Erythroblast (primary cell): ENCODE measurements around the gene SEC61A2.
"Not testable (repeated sequence)": the region's sequence is repeated elsewhere in the genome, so short reads cannot be mapped to it uniquely, and the experiment has no call there.

Source experiments
- DNase-seq, 2 experiments: peaks; one replicate each; lab custom pipeline; 2025; lab: John Stamatoyannopoulos, UW
- GATA1 ChIP-seq: IDR thresholded peaks from 2 replicates; pipeline ENCODE4 v1.6.1; 2011; ENCODE audit warnings: low read depth, mild to moderate bottlenecking, control low read depth, low read length, moderate library complexity
- POLR2A ChIP-seq: IDR thresholded peaks from 2 replicates; pipeline ENCODE4 v1.6.1; 2011; ENCODE audit warnings: mild to moderate bottlenecking, low read length

Gene SEC61A2

DNA sequence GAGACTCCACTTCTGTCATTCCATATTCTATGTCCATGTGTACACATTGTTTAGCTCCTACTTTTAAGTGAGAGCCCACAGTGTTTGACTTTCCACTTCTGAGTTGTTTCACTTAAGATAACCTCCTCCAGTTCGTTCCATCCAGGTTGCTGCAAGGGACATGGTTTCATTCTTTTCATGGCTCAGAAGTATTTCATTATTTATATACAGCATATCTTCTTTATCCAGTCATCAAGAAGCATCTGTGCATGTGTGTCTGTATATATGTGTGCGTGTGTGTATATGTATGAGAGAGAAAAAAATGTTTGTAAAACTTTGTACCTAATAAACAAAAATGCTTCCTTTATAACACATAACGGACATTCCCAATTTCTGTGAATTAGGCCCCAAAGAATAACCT is 6.2 kb downstream of the SEC61A2 start:
- no peak for DNase-seq
- TF ChIP-seq POLR2A (no peak), GATA1 (no peak)

DNA sequence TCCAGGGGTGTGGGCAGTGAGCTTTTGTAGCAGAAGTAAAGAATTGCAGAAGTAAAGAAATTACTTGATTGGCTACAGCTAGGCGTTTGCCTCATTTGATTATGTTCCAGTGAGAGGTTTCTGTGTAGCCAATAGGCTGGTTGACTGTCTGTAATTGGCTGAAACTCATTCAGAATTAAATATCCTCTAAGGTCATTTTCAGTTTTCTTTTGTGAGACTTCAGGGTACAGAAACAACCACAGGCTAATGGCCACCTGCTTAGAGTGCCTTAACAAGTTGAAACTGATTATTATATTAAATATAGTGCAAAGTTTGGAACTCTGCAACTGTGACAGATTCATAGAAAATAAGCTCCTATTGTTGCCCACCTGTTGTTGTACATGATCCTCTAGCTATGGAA is 10.6 kb downstream of the SEC61A2 start:
- TF ChIP-seq GATA1, result no peak
- TF ChIP-seq POLR2A, result no peak
- DNase-seq, result no peak

DNA sequence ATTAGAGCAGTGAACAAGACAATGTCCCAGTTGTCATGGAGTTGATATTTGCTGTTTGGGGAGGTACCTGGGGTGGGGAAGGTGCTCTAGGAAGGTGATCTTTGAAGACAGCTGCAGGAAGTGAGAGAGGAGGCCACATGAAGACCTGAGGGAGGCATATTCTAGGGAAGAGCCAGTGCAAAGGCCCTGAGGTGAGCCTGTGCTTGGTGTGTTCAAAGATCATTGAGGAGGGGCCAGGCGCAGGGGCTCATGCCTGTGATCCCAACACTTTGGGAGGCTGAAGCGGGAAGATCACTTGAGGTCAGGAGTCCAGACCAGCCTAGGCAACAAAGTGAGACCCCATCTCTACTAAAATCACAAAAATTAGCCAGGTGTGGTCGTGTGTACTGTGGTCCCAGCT is 15.1 kb downstream of the SEC61A2 start:
- no peak for DNase-seq
- TF ChIP-seq POLR2A (no peak), GATA1 (no peak)

DNA sequence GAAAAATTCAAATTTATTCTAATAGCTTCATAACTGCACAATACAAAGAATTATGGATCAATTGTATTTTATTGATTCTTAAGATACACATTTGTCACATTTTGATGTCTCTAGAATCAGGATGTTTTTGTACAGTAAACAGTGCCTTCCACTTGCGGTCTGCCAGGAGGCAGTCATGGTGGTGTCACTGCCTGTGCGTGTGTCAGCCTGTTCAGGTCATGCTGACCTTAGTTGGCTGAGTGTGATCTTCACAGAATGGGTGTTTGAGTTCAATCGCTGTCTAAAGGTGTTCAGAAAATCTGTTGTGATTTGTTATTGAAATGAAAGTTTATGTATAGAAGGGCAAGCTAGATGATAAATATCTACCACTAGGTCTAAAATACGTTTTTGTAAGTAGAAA is 20.7 kb downstream of the SEC61A2 start:
- TF ChIP-seq POLR2A, result no peak
- TF ChIP-seq GATA1, result no peak
- DNase-seq, result no peak

DNA sequence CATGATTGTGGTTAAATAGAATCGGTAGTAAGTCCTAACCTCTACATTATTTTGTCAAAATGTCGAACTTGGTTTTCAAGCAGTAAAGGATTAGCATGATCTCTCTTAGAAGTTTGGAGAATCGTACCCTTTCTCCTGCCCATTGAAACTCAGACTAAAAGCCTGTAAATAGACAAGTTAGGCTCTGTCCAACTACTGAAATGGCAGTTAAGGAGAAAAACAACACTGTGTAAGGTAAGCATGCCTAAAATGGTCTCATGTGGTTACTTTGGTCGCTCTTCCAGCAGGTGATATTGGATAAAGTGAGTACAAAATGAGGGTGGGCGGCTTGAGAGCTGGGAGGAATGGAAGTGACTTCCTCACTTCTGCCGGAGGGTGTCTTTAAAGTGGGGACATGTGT is 25.0 kb downstream of the SEC61A2 start:
- DNase-seq, result no peak
- TF ChIP-seq POLR2A, result no peak

DNA sequence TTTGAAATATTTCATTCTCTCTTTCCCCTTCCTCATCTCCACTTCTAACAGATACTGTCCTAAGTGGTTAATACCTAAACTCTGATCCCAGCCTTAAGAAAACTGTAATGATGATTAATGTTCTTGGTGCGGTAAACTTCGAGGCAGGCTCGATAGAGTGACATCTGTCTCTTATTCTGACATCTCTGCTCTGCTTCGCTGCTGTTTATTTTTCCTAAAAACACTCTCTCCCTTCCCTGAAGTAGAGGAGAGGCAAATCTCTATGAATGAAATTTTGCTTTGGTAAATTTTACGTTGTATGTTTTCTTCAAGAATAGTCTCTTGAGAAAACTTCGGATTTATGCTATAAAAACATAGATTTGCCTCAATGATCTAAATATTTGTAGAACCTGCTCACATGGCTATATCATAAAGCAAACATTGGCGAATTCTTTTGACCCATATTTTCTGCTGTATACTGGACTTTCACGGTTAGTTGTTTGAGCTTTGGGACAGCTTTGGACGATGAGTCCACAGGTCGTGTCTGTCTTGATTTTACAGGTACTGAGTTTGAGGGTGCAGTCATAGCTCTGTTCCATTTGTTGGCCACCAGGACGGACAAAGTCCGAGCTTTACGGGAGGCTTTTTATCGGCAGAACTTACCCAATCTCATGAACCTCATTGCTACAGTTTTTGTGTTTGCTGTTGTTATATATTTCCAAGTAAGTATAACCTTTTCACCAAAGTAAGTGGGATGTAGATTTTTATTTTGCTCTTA is 27.1 kb downstream of the SEC61A2 start:
- DNase-seq, result no peak
- TF ChIP-seq POLR2A (no peak), GATA1 (no peak)

DNA sequence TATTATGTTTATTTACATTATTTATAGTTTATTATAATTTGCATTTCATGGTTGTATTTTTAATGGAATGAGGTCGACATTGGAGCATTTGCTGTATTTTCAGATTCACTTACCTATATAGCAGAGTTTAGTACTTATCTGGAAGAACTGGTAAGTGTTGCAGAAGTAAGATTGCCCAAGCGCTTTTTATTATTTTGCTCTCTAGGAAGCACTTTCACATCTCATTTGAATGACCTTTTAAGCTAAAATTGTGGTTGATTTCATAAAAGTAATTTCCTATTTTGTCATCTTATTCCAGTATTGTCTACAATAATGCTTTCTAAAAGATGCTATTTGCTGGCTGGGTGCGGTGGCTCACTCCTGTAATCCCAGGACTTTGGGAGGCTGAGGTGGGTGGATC is 28.6 kb downstream of the SEC61A2 start:
- TF ChIP-seq GATA1 (no peak), POLR2A (no peak)
- no peak for DNase-seq

DNA sequence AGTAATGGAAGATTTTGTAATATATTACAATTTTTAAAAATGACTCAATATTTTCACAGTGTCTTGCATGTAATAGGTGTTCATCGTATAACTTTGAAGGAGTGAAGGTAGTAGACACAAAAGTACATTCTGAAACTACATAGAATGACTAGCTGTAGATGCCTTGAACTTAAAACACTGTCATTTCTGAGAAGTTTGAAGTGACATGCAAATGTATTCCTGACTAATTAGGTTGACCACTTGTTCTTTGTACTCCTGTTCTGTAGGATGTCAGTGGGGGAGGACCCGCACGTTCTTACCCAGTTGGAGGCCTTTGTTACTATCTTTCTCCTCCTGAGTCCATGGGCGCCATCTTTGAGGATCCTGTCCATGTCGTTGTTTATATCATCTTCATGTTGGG is 31.2 kb downstream of the SEC61A2 start:
- TF ChIP-seq POLR2A (no peak), GATA1 (no peak)
- no peak for DNase-seq

DNA sequence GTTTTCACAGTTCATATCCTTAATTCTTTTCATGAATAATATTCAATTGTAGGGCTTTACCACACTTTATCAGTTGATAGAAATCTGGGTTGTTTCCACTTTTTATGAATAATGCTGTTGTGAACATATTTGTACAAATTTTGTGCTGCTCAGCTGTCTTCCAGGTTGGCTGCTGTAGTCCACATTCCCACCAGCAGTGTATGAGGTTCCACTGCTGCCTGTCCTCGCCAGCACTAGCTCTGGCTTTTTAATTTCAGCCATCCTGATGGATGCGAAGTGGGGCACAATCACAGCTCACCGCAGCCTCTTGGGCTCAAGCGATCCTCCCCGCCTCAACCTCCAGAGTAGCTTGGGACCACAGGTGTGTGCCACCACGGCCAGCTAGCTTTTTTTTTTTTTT is 33.5 kb downstream of the SEC61A2 start:
- TF ChIP-seq GATA1 (no peak), POLR2A (no peak)

DNA sequence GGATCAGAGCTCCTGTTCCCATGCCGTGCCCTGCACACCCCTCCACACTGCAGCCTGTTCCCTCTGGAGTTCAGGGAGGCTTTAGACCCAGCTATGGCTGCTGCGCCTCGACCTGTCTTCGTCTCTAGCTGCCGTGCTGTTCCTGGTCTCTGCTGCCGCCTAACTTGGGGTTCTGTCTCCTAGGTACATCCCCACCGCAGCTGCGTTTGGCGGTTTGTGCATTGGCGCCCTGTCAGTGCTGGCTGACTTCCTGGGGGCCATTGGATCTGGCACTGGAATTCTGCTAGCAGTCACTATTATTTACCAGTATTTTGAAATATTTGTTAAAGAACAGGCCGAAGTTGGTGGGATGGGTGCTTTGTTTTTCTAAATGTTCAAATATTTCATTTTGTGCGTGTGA is 34.6 kb downstream of the SEC61A2 start:
- TF ChIP-seq GATA1, result no peak
- TF ChIP-seq POLR2A, result no peak
- DNase-seq, result no peak

More for the DNA sequence above, 33.5 kb downstream of the SEC61A2 start:
- DNase-seq, result no peak

DNA sequence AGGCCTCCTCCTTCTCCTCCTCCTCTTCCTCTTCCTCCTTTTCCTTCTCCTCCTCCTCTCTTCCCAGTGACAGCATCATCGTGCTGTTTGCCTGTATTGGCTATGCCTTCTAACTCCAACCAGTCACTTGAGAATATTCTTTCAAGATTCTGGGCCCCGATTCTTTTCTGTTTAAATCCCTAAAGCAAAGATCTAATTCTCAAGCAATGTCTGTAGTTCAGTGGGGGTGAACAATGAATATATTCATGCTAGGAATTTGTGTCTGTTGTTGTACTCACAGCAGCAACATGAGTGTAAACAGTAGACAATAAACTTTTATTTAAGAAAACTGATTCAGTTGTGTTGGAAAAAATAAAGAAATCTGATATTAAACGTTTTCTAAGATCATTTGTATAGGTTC is 35.6 kb downstream of the SEC61A2 start:
- TF ChIP-seq GATA1 (no peak), POLR2A (no peak)
- no peak for DNase-seq

DNA sequence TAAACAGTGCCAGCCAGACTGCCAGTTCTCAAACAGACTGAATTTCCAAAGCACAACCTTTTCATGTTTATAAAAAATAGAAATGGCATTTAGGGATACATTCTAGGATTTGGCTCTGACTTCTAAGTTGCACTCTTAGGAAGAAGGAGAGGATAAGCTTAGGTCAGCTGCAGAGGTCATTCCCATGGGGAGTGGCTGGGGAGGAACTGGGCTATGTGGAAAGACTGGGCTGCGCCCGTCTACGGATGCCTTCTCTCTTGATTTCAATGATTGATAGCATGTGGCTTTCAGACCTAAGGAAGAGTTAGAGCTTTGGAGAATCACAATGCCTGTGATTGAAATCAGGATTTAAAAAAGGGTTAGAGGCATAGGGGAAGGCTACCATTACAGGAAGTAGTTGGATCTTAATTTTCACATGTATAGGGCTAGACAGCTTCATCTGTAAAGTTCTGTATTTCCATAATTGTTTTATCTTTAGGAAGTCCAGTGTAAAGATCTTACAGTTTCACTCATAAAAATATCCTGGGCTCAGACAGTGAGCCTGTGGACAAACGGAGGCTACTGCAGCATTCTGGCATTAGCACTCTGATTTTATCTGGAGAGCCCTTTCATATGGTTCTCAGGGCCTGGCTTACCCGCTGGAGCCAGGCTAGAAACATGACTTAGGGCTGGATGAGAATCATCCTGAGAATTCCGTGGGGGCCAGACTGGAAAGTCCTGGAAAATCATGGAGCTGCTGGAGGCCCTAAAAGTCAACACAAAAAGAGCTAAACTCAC is 36.7 kb downstream of the SEC61A2 start:
- DNase-seq, result no peak
- TF ChIP-seq GATA1, result no peak
- no peak for TF ChIP-seq POLR2A

DNA sequence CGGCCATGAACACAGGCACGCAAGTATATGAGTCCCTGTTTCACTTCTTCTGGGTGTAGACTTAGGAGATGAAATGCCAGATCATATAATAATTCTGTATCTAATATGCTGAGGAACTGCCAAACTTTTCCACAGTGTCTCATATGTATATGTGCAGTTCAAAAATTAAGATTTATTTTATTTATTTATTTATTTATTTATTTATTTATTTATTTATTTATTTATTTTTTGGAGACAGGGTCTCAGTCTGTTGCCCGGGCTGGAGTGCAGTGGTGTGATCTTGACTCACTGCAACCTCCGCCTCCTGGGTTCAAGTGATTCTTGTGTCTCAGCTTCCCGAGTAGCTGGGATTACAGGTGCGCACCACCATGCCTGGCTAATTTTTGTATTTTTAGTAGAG is 42.0 kb downstream of the SEC61A2 start:
- DNase-seq, result not testable (repeated sequence)

DNA sequence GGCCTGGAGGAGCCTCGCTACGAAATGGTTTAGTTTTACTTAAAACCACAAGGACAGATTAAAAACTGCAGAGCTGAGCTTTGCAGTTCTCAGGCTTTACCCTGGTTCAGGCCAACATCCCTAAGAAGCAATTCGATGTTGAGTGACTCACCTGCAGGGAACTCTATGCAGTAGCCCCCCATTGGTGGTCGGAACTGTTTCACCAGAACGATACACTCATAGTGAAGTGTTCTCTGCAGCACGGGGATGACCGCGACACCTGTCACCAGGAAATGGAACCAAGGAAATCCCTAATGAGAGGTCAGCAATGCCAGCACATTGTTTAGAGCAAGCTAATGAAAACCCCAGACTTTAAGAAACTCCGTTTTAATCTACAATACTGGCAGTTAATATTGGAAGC is 48.2 kb downstream of the SEC61A2 start:
- no peak for DNase-seq
- TF ChIP-seq GATA1, result no peak
- TF ChIP-seq POLR2A, result no peak
